A673 (cell line): ENCODE measurements around the gene LRRC27.

Experiments used
- EZH2 ChIP-seq: fragments of 200-600 bp; sonication (generic); IDR thresholded peaks from 2 replicates; pipeline ENCODE4 v1.6.1; 2017; ENCODE audit warnings: borderline replicate concordance, low read depth, mild to moderate bottlenecking, mixed read lengths, antibody characterized with exemption, low read length; ENCODE audit not compliant: poor library complexity, severe bottlenecking
- TF ChIP-seq, protein P1 (sequence below): fragments of 300-800, 200-600 bp; sonication (generic); conservative IDR thresholded peaks from 2 replicates; pipeline ENCODE4 v1.5.1; 2017; ENCODE audit warnings: low read depth, mild to moderate bottlenecking, antibody characterized with exemption, low read length, moderate library complexity, mixed read lengths

DNA sequence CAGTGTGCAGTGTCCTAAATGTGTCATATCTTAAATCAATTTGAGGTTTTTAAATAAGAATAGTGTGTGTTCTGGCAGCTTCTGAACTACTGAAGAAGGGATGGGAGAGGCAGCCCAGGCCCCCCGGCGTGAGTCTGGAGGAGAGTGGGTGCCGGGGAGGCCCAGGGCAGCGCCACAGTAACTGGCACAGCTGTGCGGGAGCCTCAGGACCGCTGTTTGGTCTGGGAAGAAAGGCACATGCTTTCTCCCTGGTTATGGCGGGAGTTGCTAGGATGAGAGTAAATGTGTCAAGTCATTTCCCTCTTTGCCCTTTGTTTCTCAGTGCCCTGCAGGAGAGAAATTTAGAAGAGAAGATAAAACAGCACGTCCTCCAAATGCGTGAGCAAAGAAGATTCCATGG, 33.1 kb downstream of the LRRC27 start:
- TF ChIP-seq, protein P1, sequence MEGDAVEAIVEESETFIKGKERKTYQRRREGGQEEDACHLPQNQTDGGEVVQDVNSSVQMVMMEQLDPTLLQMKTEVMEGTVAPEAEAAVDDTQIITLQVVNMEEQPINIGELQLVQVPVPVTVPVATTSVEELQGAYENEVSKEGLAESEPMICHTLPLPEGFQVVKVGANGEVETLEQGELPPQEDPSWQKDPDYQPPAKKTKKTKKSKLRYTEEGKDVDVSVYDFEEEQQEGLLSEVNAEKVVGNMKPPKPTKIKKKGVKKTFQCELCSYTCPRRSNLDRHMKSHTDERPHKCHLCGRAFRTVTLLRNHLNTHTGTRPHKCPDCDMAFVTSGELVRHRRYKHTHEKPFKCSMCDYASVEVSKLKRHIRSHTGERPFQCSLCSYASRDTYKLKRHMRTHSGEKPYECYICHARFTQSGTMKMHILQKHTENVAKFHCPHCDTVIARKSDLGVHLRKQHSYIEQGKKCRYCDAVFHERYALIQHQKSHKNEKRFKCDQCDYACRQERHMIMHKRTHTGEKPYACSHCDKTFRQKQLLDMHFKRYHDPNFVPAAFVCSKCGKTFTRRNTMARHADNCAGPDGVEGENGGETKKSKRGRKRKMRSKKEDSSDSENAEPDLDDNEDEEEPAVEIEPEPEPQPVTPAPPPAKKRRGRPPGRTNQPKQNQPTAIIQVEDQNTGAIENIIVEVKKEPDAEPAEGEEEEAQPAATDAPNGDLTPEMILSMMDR: no peak
- TF ChIP-seq EZH2: no peak
